Measurements from ENCODE around the gene CD79B.

- TF ChIP-seq CTCF (IDR thresholded peaks at IDR 0.05) (no peak), POLR2A (IDR thresholded peaks at IDR 0.05) (no peak), POLR2AphosphoS5 (IDR thresholded peaks at IDR 0.05) (peak in 1 of 4 donors; percentile 27), EP300 (IDR thresholded peaks at IDR 0.05) (no peak)
These were observed 31.0 kb upstream of the CD79B start for GRCh38 chr17:63963123-63963522.

Data from sigmoid colon (tissue), 4 donors.